HepG2 (cell line): ENCODE results near the gene PAMR1. TPM values are rescaled to one million over a fixed set of nuclear protein-coding genes. Genes with fewer than 3 reads are reported as not detected.

ENCODE experiments used
- ATAC-seq: fragments of 200-7000 bp; cut with Tn5 transposase; 3 replicates; pipeline ENCODE4 v1.9.1; 2020; ENCODE audit warnings: mild to moderate bottlenecking, moderate library complexity
- BruUV-seq: library from RNA; stranded (reverse); fragments of 400-500 nt; replicated peaks from 2 replicates; lab custom pipeline; 2021; lab: Mats Ljungman, UMichigan
- CTCF ChIA-PET: fragments of 300-600 bp; formaldehyde crosslinking; extraction: SDS; loops from one replicate; lab custom pipeline; 2021; ENCODE audit warnings: low total read pairs, inconsistent platforms, low intra/inter-chr PET ratio; lab: Yijun Ruan, JAX
- POLR2A ChIA-PET: fragments of 350-600 bp; sonication (Branson Sonifier 250); formaldehyde crosslinking; loops from one replicate; lab custom pipeline; 2020; ENCODE audit warnings: antibody characterized with exemption, inconsistent platforms; lab: Yijun Ruan, JAX
- DNase-seq: peaks from one replicate; pipeline ENCODE4 v3.0.0-alpha.2; 2015; ENCODE audit warnings: low spot score
- FAIRE-seq: peaks from 3 replicates; lab custom pipeline; 2011; peaks lifted over from hg19 to GRCh38; lab: Jason Lieb, UNC
- H2AFZ ChIP-seq: one replicate; pipeline ENCODE4 v1.6.1; 2011; ENCODE audit warnings: low read length, inconsistent platforms
- H3K27ac ChIP-seq: fragments of 300-600 bp; 3 replicates; pipeline ENCODE4 v1.8.0; 2011; ENCODE audit warnings: mixed run types, mild to moderate bottlenecking, mixed read lengths, low read length, inconsistent platforms; ENCODE audit not compliant: insufficient read depth; ENCODE audit errors: extremely low read length
- H3K27me3 ChIP-seq, 2 experiments: fragments of 200-600 bp in 1 of 2; 2 replicates in 1 of 2; 3 replicates in 1 of 2; pipeline versions ENCODE4 v1.6.0 to v1.8.0; 2011; ENCODE audit warnings: low read length in 2 of 2, mild to moderate bottlenecking in 2 of 2, moderate library complexity in 2 of 2, inconsistent platforms in 1 of 2; ENCODE audit not compliant: insufficient read depth in 2 of 2, control insufficient read depth in 1 of 2
- H3K36me3 ChIP-seq, 2 experiments: fragments of 200-600 bp in 1 of 2; replicated peaks in 1 of 2; 2 replicates in 1 of 2; 3 replicates in 1 of 2; pipeline versions ENCODE4 v1.5.1 to v1.8.0; 2011; ENCODE audit warnings: low read length in 2 of 2, inconsistent platforms in 1 of 2; ENCODE audit not compliant: insufficient read depth in 2 of 2, control insufficient read depth in 1 of 2
- H3K4me1 ChIP-seq: 2 replicates; pipeline ENCODE4 v1.5.1; 2012; ENCODE audit warnings: low read length, inconsistent platforms; ENCODE audit not compliant: insufficient read depth
- H3K4me2 ChIP-seq: 2 replicates; pipeline ENCODE4 v1.6.0; 2011; ENCODE audit warnings: low read depth, low read length, inconsistent platforms
- H3K4me3 ChIP-seq, 3 experiments: fragments of 200-600 bp in 1 of 3; sonication (generic), shearing (Covaris generic) in 1 of 3; replicated peaks in 1 of 3; 2 replicates each; pipeline ENCODE4 v1.5.1; 2011 to 2016; ENCODE audit warnings: low read length in 3 of 3, inconsistent platforms in 2 of 3, low read depth in 2 of 3, mild to moderate bottlenecking in 2 of 3, control low read depth in 1 of 3, mixed read lengths in 1 of 3; ENCODE audit not compliant: insufficient read depth in 1 of 3
- H3K79me2 ChIP-seq: one replicate; pipeline ENCODE4 v1.6.1; 2011; ENCODE audit warnings: low read length, inconsistent platforms; ENCODE audit not compliant: insufficient read depth
- H3K9ac ChIP-seq: 2 replicates; pipeline ENCODE4 v1.6.0; 2011; ENCODE audit warnings: mild to moderate bottlenecking, low read depth, low read length, inconsistent platforms; ENCODE audit not compliant: insufficient read depth
- H3K9me3 ChIP-seq: 2 replicates; pipeline ENCODE4 v1.5.1; 2012; ENCODE audit warnings: mild to moderate bottlenecking, low read length
- H4K20me1 ChIP-seq: 2 replicates; pipeline ENCODE4 v1.6.0; 2011; ENCODE audit warnings: inconsistent platforms, mild to moderate bottlenecking, low read length, moderate library complexity; ENCODE audit not compliant: insufficient read depth
- DMTF1 ChIP-seq: sonication (generic); formaldehyde crosslinking; IDR thresholded peaks from 2 replicates; pipeline ENCODE4 v1.4.0; 2020; ENCODE audit warnings: mild to moderate bottlenecking, missing genetic modification reagents
- DNMT1 ChIP-seq: sonication (generic); formaldehyde crosslinking; IDR thresholded peaks from 2 replicates; pipeline ENCODE4 v1.5.1; 2020; ENCODE audit warnings: mild to moderate bottlenecking, missing genetic modification reagents
- GATAD1 ChIP-seq: IDR thresholded peaks from 2 replicates; pipeline ENCODE4 v1.6.1; 2016; ENCODE audit warnings: missing genetic modification reagents, missing compliant biosample characterization
- JUN ChIP-seq: sonication (generic); formaldehyde crosslinking; IDR thresholded peaks from 2 replicates; pipeline ENCODE4 v1.4.0; 2020; ENCODE audit warnings: mild to moderate bottlenecking, missing genetic modification reagents
- KLF16 ChIP-seq, 2 experiments: sonication (generic) in 1 of 2; formaldehyde crosslinking in 1 of 2; IDR thresholded peaks; 2 replicates each; pipeline versions ENCODE4 v1.6.1 to v1.8.0; 2016 to 2023; ENCODE audit warnings: missing genetic modification reagents in 2 of 2, missing compliant biosample characterization in 1 of 2
- MIXL1 ChIP-seq: IDR thresholded peaks from 2 replicates; pipeline ENCODE4 v1.6.1; 2016
- MXD1 ChIP-seq: sonication (generic); formaldehyde crosslinking; IDR thresholded peaks from 2 replicates; pipeline ENCODE4 v1.4.0; 2020; ENCODE audit warnings: mild to moderate bottlenecking, missing genetic modification reagents
- PBX2 ChIP-seq: IDR thresholded peaks from 2 replicates; pipeline ENCODE4 v1.6.1; 2016; ENCODE audit warnings: control low read depth
- RBFOX2 ChIP-seq: fragments of 200-400 bp; formaldehyde crosslinking; IDR thresholded peaks from 2 replicates; pipeline ENCODE4 v1.6.1; 2017; ENCODE audit warnings: low read depth, mild to moderate bottlenecking, low read length
- RFX1 ChIP-seq: fragments of 450-650 bp; IDR thresholded peaks from 2 replicates; pipeline ENCODE4 v1.6.1; 2017
- TBP ChIP-seq: sonication (generic); formaldehyde crosslinking; IDR thresholded peaks from 2 replicates; pipeline ENCODE4 v1.5.0; 2020; ENCODE audit warnings: missing genetic modification reagents
- THAP8 ChIP-seq: sonication (generic); formaldehyde crosslinking; IDR thresholded peaks from 2 replicates; pipeline ENCODE4 v1.5.1; 2020; ENCODE audit warnings: missing genetic modification reagents, mild to moderate bottlenecking, borderline replicate concordance
- TRIM24 ChIP-seq: sonication (generic); formaldehyde crosslinking; IDR thresholded peaks from 2 replicates; pipeline ENCODE4 v1.8.0; 2022; ENCODE audit warnings: mild to moderate bottlenecking, missing genetic modification reagents
- ZBTB37 ChIP-seq: sonication (generic); formaldehyde crosslinking; IDR thresholded peaks from 2 replicates; pipeline ENCODE4 v1.4.0; 2020; ENCODE audit warnings: mild to moderate bottlenecking, missing genetic modification reagents
- ZEB1 ChIP-seq: IDR thresholded peaks from 2 replicates; pipeline ENCODE4 v1.6.1; 2012; ENCODE audit warnings: mild to moderate bottlenecking, low read depth, inconsistent platforms; ENCODE audit not compliant: insufficient replicate concordance
- ZNF337 ChIP-seq: sonication (generic); formaldehyde crosslinking; IDR thresholded peaks from 2 replicates; pipeline ENCODE4 v1.5.1; 2020; ENCODE audit warnings: missing genetic modification reagents, low read depth, mild to moderate bottlenecking, borderline replicate concordance
- ZNF451 ChIP-seq: sonication (generic); formaldehyde crosslinking; IDR thresholded peaks from 2 replicates; pipeline ENCODE4 v1.5.0; 2020; ENCODE audit warnings: mild to moderate bottlenecking, missing genetic modification reagents
- ZNF503 ChIP-seq: sonication (generic); formaldehyde crosslinking; IDR thresholded peaks from 2 replicates; pipeline ENCODE4 v1.4.0; 2020; ENCODE audit warnings: missing genetic modification reagents
- ZNF83 ChIP-seq: sonication (generic); formaldehyde crosslinking; IDR thresholded peaks from 2 replicates; pipeline ENCODE4 v1.4.0; 2020; ENCODE audit warnings: missing genetic modification reagents, mild to moderate bottlenecking, borderline replicate concordance
- WGBS: methylation state at CpG from one replicate; pipeline ENCODE4 v1.1.6; 2017; ENCODE audit warnings: low lambda C conversion rate; 5-methylcytosine and 5-hydroxymethylcytosine counted together
- in situ Hi-C: cut with HindIII; loops from 2 replicates; pipeline ENCODE4 v1.10.0; 2017; ENCODE audit warnings: low pct_unique_long_range_greater_than_20kb; ENCODE audit not compliant: extremely low pct_ligation_motif_present
- intact Hi-C: fragments of 100-400 bp; cut with micrococcal nuclease; formaldehyde crosslinking; loops from one replicate; pipeline ENCODE4 v1.10.0; 2022; ENCODE audit not compliant: unreplicated experiment
- polyA plus RNA-seq, 8 experiments: library from polyadenylated mRNA; depleted of rRNA in 3 of 8; stranded (reverse) in 7 of 8; unstranded in 1 of 8; fragments of >200 nt; fragmentation: Illumina TruSeq in 4 of 8; extraction: Trizol in 4 of 8; gene quantifications; 2 replicates each; pipeline versions ENCODE4 v1.2.1 to v1.2.3, GENCODE V29; 2011 to 2016; ENCODE audit warnings: low read depth in 4 of 8, missing spikeins in 1 of 8, mixed read lengths in 1 of 8; ENCODE audit not compliant: insufficient read depth in 1 of 8
- total RNA-seq, 5 experiments: library from RNA; depleted of rRNA; stranded (reverse); fragments of >200 nt; fragmentation: Illumina TruSeq; extraction: Trizol; gene quantifications; 2 replicates each; pipeline ENCODE4 v1.2.3, GENCODE V29; 2016; ENCODE audit warnings: low read depth in 1 of 5

The PAMR1 gene
- total and polyA plus RNA-seq, 2 of the 13 experiments (the other 11 are each of a cell fraction or from before 2014, with no cell fraction given), result not detected

GRCh38 chr11:35470616-35471015 lies 54.8 kb downstream of the PAMR1 start:
- Histone ChIP-seq H3K4me3 (no peak overlapping the region), H3K9ac (no peak overlapping the region), H3K36me3 (no peaks in the 10 kb centered on the region), H3K27ac (no peak overlapping the region), H3K4me1 (no peaks in the 10 kb centered on the region), H3K4me2 (no peak overlapping the region), H4K20me1 (no peaks in the 10 kb centered on the region), H3K27me3 (peaks cover 0 to 47% of the 10 kb centered on the region in 2 experiments; a peak in 2 of 5 replicates), H3K79me2 (no peaks in the 10 kb centered on the region), H3K9me3 (no peaks in the 10 kb centered on the region), H2AFZ (no peak overlapping the region)
- intact Hi-C loops (no loop called here), in situ Hi-C loops (no loop called here)
- no TSS peak for BruUV-seq
- ChIA-PET POLR2A (no interaction called here), CTCF (no interaction called here)
- DNase-seq, result no peak
- 46% methylated on average over 12 of the region's 13 CpGs for WGBS
- no peak for TF ChIP-seq MIXL1 (CRISPR knock-in tag)
- no peak for TF ChIP-seq ZNF83
- no peak for TF ChIP-seq MXD1
- TF ChIP-seq PBX2 (CRISPR knock-in tag), result no peak
- TF ChIP-seq ZNF337, result no peak
- no peak for TF ChIP-seq RBFOX2
- TF ChIP-seq ZEB1, result no peak
- TF ChIP-seq TRIM24 (CRISPR knock-in tag), result no peak
- TF ChIP-seq DNMT1 (CRISPR knock-in tag), result no peak
- TF ChIP-seq ZBTB37 (CRISPR knock-in tag), result no peak
- no peak for TF ChIP-seq JUN (CRISPR knock-in tag)
- TF ChIP-seq THAP8 (CRISPR knock-in tag), result no peak
- TF ChIP-seq ZNF451 (CRISPR knock-in tag), result no peak
- TF ChIP-seq RFX1, result no peak
- TF ChIP-seq ZNF503 (CRISPR knock-in tag), result no peak
- TF ChIP-seq TBP, result no peak
- no peak for TF ChIP-seq DMTF1 (CRISPR knock-in tag)
- TF ChIP-seq GATAD1 (CRISPR knock-in tag), result no peak
- TF ChIP-seq KLF16 (CRISPR knock-in tag; IDR thresholded peaks at IDR 0.05), result no peak
- no peak for FAIRE-seq
- ATAC-seq, result no peak
